GM13977 (cell line): ENCODE measurements around the gene TMPRSS4.

Experiments
- DNase-seq: peaks from one replicate; pipeline ENCODE4 v3.0.0; 2012; ENCODE audit warnings: low spot score
- in situ Hi-C: fragments of 300-500 bp; cut with MboI; formaldehyde crosslinking; loops from one replicate; pipeline ENCODE4 v1.12.0; 2022; ENCODE audit warnings: low sequenced_read_pairs, low pct_unique_long_range_greater_than_20kb, mixed read lengths, inconsistent platforms; ENCODE audit not compliant: unreplicated experiment
- TF ChIP-seq, protein P1 (sequence below): IDR thresholded peaks from 2 replicates; pipeline ENCODE4 v1.5.1; 2012; ENCODE audit warnings: mild to moderate bottlenecking, control low read depth; ENCODE audit not compliant: insufficient read depth; ENCODE audit errors: extremely low read depth, missing control alignments

TMPRSS4 gene

GRCh38 chr11:118050208-118050891 lies 26.5 kb upstream of the TMPRSS4 start:
- no peak for DNase-seq
- in situ Hi-C loops, result loop anchor here (10.0 kb wide), 1 partner anchor 196 kb away; no protein-coding TSS in a partner anchor
- TF ChIP-seq, protein P1, sequence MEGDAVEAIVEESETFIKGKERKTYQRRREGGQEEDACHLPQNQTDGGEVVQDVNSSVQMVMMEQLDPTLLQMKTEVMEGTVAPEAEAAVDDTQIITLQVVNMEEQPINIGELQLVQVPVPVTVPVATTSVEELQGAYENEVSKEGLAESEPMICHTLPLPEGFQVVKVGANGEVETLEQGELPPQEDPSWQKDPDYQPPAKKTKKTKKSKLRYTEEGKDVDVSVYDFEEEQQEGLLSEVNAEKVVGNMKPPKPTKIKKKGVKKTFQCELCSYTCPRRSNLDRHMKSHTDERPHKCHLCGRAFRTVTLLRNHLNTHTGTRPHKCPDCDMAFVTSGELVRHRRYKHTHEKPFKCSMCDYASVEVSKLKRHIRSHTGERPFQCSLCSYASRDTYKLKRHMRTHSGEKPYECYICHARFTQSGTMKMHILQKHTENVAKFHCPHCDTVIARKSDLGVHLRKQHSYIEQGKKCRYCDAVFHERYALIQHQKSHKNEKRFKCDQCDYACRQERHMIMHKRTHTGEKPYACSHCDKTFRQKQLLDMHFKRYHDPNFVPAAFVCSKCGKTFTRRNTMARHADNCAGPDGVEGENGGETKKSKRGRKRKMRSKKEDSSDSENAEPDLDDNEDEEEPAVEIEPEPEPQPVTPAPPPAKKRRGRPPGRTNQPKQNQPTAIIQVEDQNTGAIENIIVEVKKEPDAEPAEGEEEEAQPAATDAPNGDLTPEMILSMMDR, result no peak

DNA sequence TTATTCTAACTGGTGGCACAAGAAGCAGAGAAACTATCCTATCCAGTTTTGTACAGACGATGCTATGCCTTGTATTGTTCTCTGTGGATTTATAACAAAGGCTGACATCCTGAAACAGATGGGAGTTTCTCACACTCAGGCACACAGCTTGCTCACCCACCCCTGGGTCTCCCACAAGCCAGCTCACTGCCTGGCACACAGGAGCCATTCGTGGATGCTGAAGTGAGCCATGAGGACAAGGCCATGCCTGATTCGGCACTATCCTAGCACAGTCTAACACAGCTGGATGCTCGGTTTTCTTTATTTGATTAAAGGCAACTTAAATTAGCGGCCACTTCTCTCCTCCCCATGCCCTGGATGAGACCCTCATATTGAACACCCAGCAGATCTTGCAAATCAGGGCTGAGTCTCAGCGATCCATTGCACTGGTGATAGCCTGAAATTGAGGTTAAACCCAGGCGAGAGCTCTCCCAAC lies 25.7 kb upstream of the TMPRSS4 start:
- in situ Hi-C loops, result loop anchor here (10.0 kb wide), 1 partner anchor 196 kb away; no protein-coding TSS in a partner anchor
- TF ChIP-seq, protein P1, result no peak

GRCh38 chr11:118051611-118052461 lies 25.0 kb upstream of the TMPRSS4 start:
- TF ChIP-seq, protein P1, result no peak
- peak; percentile 38 for DNase-seq
- in situ Hi-C loops, result loop anchor here (10.0 kb wide), 1 partner anchor 197 kb away; no protein-coding TSS in a partner anchor

More for the DNA sequence above, 25.7 kb upstream of the TMPRSS4 start:
- DNase-seq, result no peak

GRCh38 chr11:118052581-118053206 lies 24.2 kb upstream of the TMPRSS4 start:
- TF ChIP-seq, protein P1, result no peak
- DNase-seq, result no peak
- in situ Hi-C loops, result loop anchor here (10.0 kb wide), 1 partner anchor 198 kb away; no protein-coding TSS in a partner anchor

- in situ Hi-C loops, result loop anchor here (5.0 to 10.0 kb wide), 2 partner anchors 108 to 200 kb away; no protein-coding TSS in a partner anchor
- TF ChIP-seq, protein P1, result no peak
- DNase-seq, result no peak
Measured at GRCh38 chr11:118054712-118055640, 21.9 kb upstream of the TMPRSS4 start.
